ENCODE data around the gene ITGA6.

ITGA6 gene

GRCh38 chr2:172440795-172441194 is 13.4 kb downstream of the ITGA6 start:
- DNase-seq (ENCODE audit: low spot score) = no peak

- peak; percentile 65 for DNase-seq (ENCODE audit: low spot score)
These were observed 14.9 kb downstream of the ITGA6 start for GRCh38 chr2:172442072-172442895.

GRCh38 chr2:172445851-172446250 is 18.5 kb downstream of the ITGA6 start:
- no peak for DNase-seq (ENCODE audit: low spot score)

GRCh38 chr2:172446474-172447063 is 19.2 kb downstream of the ITGA6 start:
- DNase-seq (ENCODE audit: low spot score) = no peak

GRCh38 chr2:172447811-172448493 is 20.6 kb downstream of the ITGA6 start:
- no peak for DNase-seq (ENCODE audit: low spot score)

GRCh38 chr2:172448544-172449267 is 21.3 kb downstream of the ITGA6 start:
- DNase-seq (ENCODE audit: low spot score) = no peak

GRCh38 chr2:172449911-172450550 is 22.6 kb downstream of the ITGA6 start:
- DNase-seq (ENCODE audit: low spot score) = peak; percentile 39

GRCh38 chr2:172451923-172452322 is 24.5 kb downstream of the ITGA6 start:
- no peak for DNase-seq (ENCODE audit: low spot score)

GRCh38 chr2:172452845-172453244 is 25.5 kb downstream of the ITGA6 start:
- no peak for DNase-seq (ENCODE audit: low spot score)

- no peak for DNase-seq (ENCODE audit: low spot score)
These were observed 27.2 kb downstream of the ITGA6 start for GRCh38 chr2:172454404-172455120.

GRCh38 chr2:172455121-172455515 is 27.7 kb downstream of the ITGA6 start:
- DNase-seq (ENCODE audit: low spot score) = no peak

GRCh38 chr2:172456002-172456401 is 28.6 kb downstream of the ITGA6 start:
- no peak for DNase-seq (ENCODE audit: low spot score)

- no peak for DNase-seq (ENCODE audit: low spot score)
These were observed 30.1 kb downstream of the ITGA6 start for GRCh38 chr2:172457536-172457935.

GRCh38 chr2:172458561-172459124 is 31.3 kb downstream of the ITGA6 start:
- DNase-seq (ENCODE audit: low spot score) = no peak

- DNase-seq (ENCODE audit: low spot score) = no peak
These were observed 33.4 kb downstream of the ITGA6 start for GRCh38 chr2:172460780-172461201.

- DNase-seq (ENCODE audit: low spot score) = peak; percentile 69
These were observed 34.4 kb downstream of the ITGA6 start for GRCh38 chr2:172461591-172462372.

- DNase-seq (ENCODE audit: low spot score) = no peak
These were observed 35.0 kb downstream of the ITGA6 start for GRCh38 chr2:172462373-172462848.

GRCh38 chr2:172462849-172463381 is 35.5 kb downstream of the ITGA6 start:
- DNase-seq (ENCODE audit: low spot score) = no peak

- no peak for DNase-seq (ENCODE audit: low spot score)
These were observed 37.2 kb downstream of the ITGA6 start for GRCh38 chr2:172464400-172465129.
